ENCODE measurements around the gene SLC66A2.

DNA sequence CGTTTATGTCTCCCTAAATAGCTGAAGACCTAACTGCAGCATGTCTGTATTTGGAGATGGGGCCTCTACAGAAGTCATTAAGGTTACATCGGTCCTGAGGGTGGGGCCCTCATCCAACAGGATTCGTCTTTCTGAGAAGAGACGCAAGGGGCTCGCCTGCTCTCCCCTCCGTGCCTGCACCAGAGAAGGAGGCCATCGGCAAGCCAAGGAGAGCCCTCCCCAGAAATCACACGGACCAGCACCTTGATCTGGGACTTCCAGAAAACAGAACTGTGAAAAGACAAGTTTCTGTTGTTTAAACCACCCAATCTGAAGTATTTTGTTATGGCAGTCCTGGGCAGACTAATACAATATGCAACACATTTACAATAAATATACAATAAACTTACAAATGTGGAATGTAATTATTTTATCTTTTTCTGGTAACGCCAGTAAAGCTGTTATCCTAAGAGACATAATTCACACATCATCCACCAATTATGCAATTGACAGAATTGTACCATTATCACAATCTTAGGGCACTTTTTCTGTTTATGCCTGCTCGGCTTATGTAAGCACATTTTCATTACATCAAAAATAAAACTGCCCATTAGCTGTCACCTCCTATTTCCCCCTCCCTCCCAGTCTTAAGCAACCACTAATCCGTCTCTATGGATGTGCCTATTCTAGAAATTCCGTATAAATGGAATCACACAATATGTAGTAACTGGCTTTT, 19.1 kb upstream of the SLC66A2 start:
- TF ChIP-seq, protein P1, sequence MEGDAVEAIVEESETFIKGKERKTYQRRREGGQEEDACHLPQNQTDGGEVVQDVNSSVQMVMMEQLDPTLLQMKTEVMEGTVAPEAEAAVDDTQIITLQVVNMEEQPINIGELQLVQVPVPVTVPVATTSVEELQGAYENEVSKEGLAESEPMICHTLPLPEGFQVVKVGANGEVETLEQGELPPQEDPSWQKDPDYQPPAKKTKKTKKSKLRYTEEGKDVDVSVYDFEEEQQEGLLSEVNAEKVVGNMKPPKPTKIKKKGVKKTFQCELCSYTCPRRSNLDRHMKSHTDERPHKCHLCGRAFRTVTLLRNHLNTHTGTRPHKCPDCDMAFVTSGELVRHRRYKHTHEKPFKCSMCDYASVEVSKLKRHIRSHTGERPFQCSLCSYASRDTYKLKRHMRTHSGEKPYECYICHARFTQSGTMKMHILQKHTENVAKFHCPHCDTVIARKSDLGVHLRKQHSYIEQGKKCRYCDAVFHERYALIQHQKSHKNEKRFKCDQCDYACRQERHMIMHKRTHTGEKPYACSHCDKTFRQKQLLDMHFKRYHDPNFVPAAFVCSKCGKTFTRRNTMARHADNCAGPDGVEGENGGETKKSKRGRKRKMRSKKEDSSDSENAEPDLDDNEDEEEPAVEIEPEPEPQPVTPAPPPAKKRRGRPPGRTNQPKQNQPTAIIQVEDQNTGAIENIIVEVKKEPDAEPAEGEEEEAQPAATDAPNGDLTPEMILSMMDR (IDR thresholded peaks at IDR 0.05; ENCODE audit: low read length) = no peak
- TF ChIP-seq EZH2 (IDR thresholded peaks at IDR 0.05; ENCODE audit: borderline replicate concordance, low read length) = no peak
